ENCODE data around the gene TCEAL1. TPM values are rescaled to one million over a fixed set of nuclear protein-coding genes. Genes with fewer than 3 reads are reported as not detected.
"Not testable (repeated sequence)": the region's sequence is repeated elsewhere in the genome, so short reads cannot be mapped to it uniquely, and the experiment has no call there.

TCEAL1 gene
- total RNA-seq, 1 donor from 2014 or later: 22.9 TPM

GRCh38 chrX:103640401-103641155 is 11.8 kb downstream of the TCEAL1 start:
- Histone ChIP-seq H3K4me1 (no peaks in the 10 kb centered on the region), H3K27me3 (ENCODE audit: low read depth) (no peaks in the 10 kb centered on the region), H3K9me3 (replicated peaks) (no peaks in the 10 kb centered on the region), H3K4me3 (no peak overlapping the region), H3K27ac (replicated peaks) (no peak overlapping the region), H3K36me3 (no peaks in the 10 kb centered on the region)
- no peak for TF ChIP-seq CTCF (IDR thresholded peaks at IDR 0.05; ENCODE audit: borderline replicate concordance)
- intact Hi-C loops (cut with micrococcal nuclease): no loop called here
- no peak for DNase-seq

GRCh38 chrX:103644125-103644524 is 15.3 kb downstream of the TCEAL1 start:
- intact Hi-C loops (cut with micrococcal nuclease): no loop called here
- DNase-seq: no peak
- Histone ChIP-seq H3K27ac (replicated peaks) (no peak overlapping the region), H3K27me3 (ENCODE audit: low read depth) (no peaks in the 10 kb centered on the region), H3K9me3 (replicated peaks) (no peaks in the 10 kb centered on the region), H3K4me1 (no peaks in the 10 kb centered on the region), H3K36me3 (no peaks in the 10 kb centered on the region), H3K4me3 (no peak overlapping the region)
- no peak for TF ChIP-seq CTCF (IDR thresholded peaks at IDR 0.05; ENCODE audit: borderline replicate concordance)

GRCh38 chrX:103647630-103648029 is 18.9 kb downstream of the TCEAL1 start:
- no peaks in the 10 kb centered on the region for H3K36me3 ChIP-seq
- no peak overlapping the region for H3K4me3 ChIP-seq
- DNase-seq: no peak
- intact Hi-C loops (cut with micrococcal nuclease): no loop called here
- TF ChIP-seq CTCF (IDR thresholded peaks at IDR 0.05; ENCODE audit: borderline replicate concordance): no peak
- H3K27ac ChIP-seq (replicated peaks): no peak overlapping the region
- H3K27me3 ChIP-seq (ENCODE audit: low read depth): no peaks in the 10 kb centered on the region
- H3K9me3 ChIP-seq (replicated peaks): no peaks in the 10 kb centered on the region
- H3K4me1 ChIP-seq: no peaks in the 10 kb centered on the region

GRCh38 chrX:103651151-103651773 is 22.5 kb downstream of the TCEAL1 start:
- DNase-seq: no peak
- H3K9me3 ChIP-seq (replicated peaks): no peaks in the 10 kb centered on the region

GRCh38 chrX:103655230-103656000 is 26.6 kb downstream of the TCEAL1 start:
- H3K4me3 ChIP-seq; intact Hi-C loops (cut with micrococcal nuclease); H3K27ac ChIP-seq (replicated peaks); H3K9me3 ChIP-seq (replicated peaks); H3K27me3 ChIP-seq (ENCODE audit: low read depth); H3K4me1 ChIP-seq; DNase-seq; H3K36me3 ChIP-seq: not testable (repeated sequence)

More at GRCh38 chrX:103651151-103651773, 22.5 kb downstream of the TCEAL1 start:
- no peak for TF ChIP-seq CTCF (IDR thresholded peaks at IDR 0.05; ENCODE audit: borderline replicate concordance)
- no peaks in the 10 kb centered on the region for H3K27me3 ChIP-seq (ENCODE audit: low read depth)
- intact Hi-C loops (cut with micrococcal nuclease): no loop called here
- no peak overlapping the region for H3K27ac ChIP-seq (replicated peaks)
- H3K4me3 ChIP-seq: no peak overlapping the region
- H3K36me3 ChIP-seq: no peaks in the 10 kb centered on the region
- H3K4me1 ChIP-seq: no peaks in the 10 kb centered on the region
